Activated CD8-positive, alpha-beta T cell treated with anti-CD3 and anti-CD28 coated beads for 36 hours (primary cell): ENCODE results near the gene ADCY7. TPM values are rescaled to one million over a fixed set of nuclear protein-coding genes. Genes with fewer than 3 reads are reported as not detected.
A peak's percentile ranks its signal among the peaks of the same experiment; 100 is the strongest.

Experiments used
- ATAC-seq: fragments of 200-7000 bp; cut with Tn5 transposase; one replicate; pipeline ENCODE4 v1.10.0; 2021; ENCODE audit warnings: mild to moderate bottlenecking, moderate library complexity
- CTCF ChIA-PET: fragments of 350-600 bp; sonication (Branson Sonifier 250); formaldehyde crosslinking; loops from one replicate; lab custom pipeline; 2021; ENCODE audit warnings: antibody characterized with exemption; lab: Charles Lee
- POLR2A ChIA-PET: fragments of 350-600 bp; sonication (Branson Sonifier 250); formaldehyde crosslinking; loops from one replicate; lab custom pipeline; 2021; ENCODE audit warnings: antibody characterized with exemption; lab: Charles Lee
- DNase-seq: peaks from one replicate; pipeline ENCODE4 v3.0.0-alpha.2; 2020
- H3K27ac Mint-ChIP-seq: one replicate; pipeline ENCODE4 v1.8.0; 2021; ENCODE audit warnings: mild to moderate bottlenecking, mixed read lengths
- H3K27me3 Mint-ChIP-seq: one replicate; pipeline ENCODE4 v1.8.0; 2021; ENCODE audit warnings: mixed read lengths
- H3K36me3 Mint-ChIP-seq: one replicate; pipeline ENCODE4 v1.8.0; 2021; ENCODE audit warnings: low read depth, mixed read lengths
- H3K4me1 Mint-ChIP-seq: one replicate; pipeline ENCODE4 v1.8.0; 2021; ENCODE audit warnings: low read depth, mixed read lengths
- H3K4me3 Mint-ChIP-seq: one replicate; pipeline ENCODE4 v1.8.0; 2021; ENCODE audit warnings: mild to moderate bottlenecking, moderate library complexity, mixed read lengths
- H3K9me3 Mint-ChIP-seq: one replicate; pipeline ENCODE4 v1.8.0; 2021; ENCODE audit warnings: mixed read lengths
- intact Hi-C: fragments of 100-400 bp; cut with micrococcal nuclease; formaldehyde crosslinking; loops from one replicate; pipeline ENCODE4 v1.10.0; 2022
- total RNA-seq, 2 experiments: library from RNA; stranded (reverse); gene quantifications; one replicate each; pipeline ENCODE4 v1.2.3, GENCODE V29; 2021
- TF ChIP-seq, protein P1 (sequence below): fragments of 200-600 bp; IDR thresholded peaks from one replicate; pipeline ENCODE4 v1.8.0; 2022; ENCODE audit warnings: antibody characterized with exemption, mild to moderate bottlenecking

ADCY7 gene
- total RNA-seq, 2 experiments from 2014 or later, result 89.9 to 92.1 TPM

GRCh38 chr16:50306287-50306686 is 39.9 kb downstream of the ADCY7 start:
- TF ChIP-seq, protein P1, sequence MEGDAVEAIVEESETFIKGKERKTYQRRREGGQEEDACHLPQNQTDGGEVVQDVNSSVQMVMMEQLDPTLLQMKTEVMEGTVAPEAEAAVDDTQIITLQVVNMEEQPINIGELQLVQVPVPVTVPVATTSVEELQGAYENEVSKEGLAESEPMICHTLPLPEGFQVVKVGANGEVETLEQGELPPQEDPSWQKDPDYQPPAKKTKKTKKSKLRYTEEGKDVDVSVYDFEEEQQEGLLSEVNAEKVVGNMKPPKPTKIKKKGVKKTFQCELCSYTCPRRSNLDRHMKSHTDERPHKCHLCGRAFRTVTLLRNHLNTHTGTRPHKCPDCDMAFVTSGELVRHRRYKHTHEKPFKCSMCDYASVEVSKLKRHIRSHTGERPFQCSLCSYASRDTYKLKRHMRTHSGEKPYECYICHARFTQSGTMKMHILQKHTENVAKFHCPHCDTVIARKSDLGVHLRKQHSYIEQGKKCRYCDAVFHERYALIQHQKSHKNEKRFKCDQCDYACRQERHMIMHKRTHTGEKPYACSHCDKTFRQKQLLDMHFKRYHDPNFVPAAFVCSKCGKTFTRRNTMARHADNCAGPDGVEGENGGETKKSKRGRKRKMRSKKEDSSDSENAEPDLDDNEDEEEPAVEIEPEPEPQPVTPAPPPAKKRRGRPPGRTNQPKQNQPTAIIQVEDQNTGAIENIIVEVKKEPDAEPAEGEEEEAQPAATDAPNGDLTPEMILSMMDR, result no peak

DNA sequence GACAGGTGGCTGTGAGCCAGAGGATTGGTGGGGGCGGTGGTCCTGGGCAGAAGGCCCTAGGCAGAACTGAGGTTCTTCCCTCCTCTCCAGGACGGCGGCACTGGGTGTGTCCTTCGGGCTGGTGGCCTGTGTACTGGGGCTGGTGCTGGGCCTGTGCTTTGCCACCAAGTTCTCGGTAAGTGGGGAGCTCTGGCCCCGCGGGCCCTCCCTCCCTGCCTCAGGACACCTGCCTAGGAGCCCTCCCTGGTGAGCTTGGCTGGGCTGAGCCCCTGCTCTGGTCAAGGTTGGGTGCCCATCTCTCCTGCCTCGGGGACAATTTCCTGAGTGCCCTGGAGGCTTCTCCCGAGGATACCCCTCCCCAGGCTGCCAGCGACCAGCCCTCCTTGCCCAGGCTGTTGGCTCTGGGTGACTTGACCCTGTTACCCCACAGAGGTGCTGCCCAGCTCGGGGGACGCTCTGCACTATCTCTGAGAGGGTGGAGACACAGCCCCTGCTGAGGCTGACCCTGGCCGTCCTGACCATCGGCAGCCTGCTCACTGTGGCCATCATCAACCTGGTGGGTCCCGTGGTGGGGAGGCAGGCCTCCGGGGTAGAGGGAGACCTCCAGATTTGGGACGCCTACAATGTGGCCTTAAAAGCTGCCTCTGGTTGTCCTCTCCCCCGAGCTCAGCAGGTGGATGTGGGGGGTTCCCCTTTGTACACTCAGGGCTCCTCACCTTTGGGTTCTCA is 42.0 kb downstream of the ADCY7 start:
- ChIA-PET POLR2A (interaction anchor here (0.9 kb wide), 1 partner anchor 26 kb away, joined by 3 read pairs; no protein-coding TSS in a partner anchor), CTCF (no interaction called here)
- Mint-ChIP-seq H3K27me3 (no peaks in the 10 kb centered on the region), H3K27ac (peak overlapping the region; percentile 55), H3K36me3 (peaks cover 18% of the 10 kb centered on the region), H3K4me3 (no peak overlapping the region), H3K4me1 (peaks cover 9% of the 10 kb centered on the region), H3K9me3 (no peaks in the 10 kb centered on the region)
- DNase-seq, result no peak
- ATAC-seq, result no peak
- intact Hi-C loops, result no loop called here
- TF ChIP-seq, protein P1, result no peak

More at GRCh38 chr16:50306287-50306686, 39.9 kb downstream of the ADCY7 start:
- CTCF ChIA-PET, result no interaction called here
- DNase-seq, result no peak
- Mint-ChIP-seq H3K4me1 (peaks cover 2% of the 10 kb centered on the region), H3K4me3 (no peak overlapping the region), H3K27ac (no peak overlapping the region), H3K27me3 (no peaks in the 10 kb centered on the region), H3K36me3 (peaks cover 4% of the 10 kb centered on the region), H3K9me3 (no peaks in the 10 kb centered on the region)
- POLR2A ChIA-PET, result interaction anchor here (0.8 to 1.6 kb wide), 4 partner anchors 8 to 32 kb away, joined by 3 to 6 read pairs (median 4); no protein-coding TSS in a partner anchor
- intact Hi-C loops, result no loop called here
- ATAC-seq, result no peak

DNA sequence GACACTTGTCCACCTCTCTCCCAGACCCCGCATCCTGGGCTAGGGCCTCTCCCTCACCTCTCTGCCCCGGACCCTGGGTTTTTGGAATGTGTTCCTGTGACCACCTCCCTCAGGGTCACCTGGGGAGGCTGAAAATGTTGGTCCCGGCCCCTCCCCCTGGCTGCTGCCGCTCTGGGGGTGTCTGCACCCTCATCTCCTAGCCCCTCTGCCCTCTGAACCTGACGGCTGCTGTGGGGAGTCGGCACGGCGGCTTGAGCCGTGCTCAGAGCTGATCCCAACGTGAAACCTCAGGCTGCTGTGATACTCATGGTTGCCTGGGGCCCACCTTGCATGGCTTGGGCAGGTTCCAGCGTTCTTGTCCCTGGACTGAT is 42.8 kb downstream of the ADCY7 start:
- H3K4me1 Mint-ChIP-seq, result peaks cover 16% of the 10 kb centered on the region
- peaks cover 25% of the 10 kb centered on the region for H3K36me3 Mint-ChIP-seq

DNA sequence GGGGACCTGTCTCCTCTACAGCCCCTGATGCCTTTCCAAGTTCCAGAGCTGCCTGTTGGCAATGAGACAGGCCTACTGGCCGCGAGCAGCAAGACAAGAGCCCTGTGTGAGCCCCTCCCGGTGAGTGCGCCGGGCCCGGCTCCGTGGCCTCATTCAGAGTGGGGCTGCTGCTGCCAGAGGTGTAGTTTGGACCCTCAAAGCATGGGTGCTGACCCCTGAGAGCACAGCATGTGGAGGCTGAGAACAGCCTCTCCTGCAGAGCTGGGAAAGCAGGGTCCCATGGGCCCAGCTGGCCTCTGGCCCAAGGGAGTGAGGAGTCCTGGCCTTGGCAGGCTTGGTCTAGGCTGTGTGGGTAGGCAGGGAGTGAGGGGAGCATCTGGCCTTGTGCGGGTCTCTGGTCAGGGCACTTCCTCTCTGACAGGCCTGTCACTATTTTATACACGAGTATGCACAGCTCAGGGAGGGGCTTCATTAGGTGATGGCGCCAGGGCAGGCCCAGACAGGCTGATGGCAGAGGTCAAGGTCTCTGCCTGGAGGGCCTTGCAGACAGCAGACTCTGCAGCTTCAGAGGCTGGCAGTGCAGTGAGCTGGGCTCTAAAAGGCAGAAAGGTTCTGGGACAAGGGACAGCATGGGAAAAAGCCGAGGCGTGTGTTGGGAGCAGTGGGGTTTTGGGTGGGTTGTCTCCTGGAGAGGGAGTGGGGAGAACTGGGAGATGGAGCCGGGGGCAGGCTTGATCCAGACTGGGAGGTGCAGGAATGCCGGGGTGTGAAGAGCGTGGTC is 43.4 kb downstream of the ADCY7 start:
- CTCF ChIA-PET, result interaction anchor here (1.1 to 1.9 kb wide), 2 partner anchors 16 to 45 kb away, joined by 5 to 8 read pairs; no protein-coding TSS in a partner anchor
- Mint-ChIP-seq H3K4me1 (peaks cover 16% of the 10 kb centered on the region), H3K4me3 (no peak overlapping the region), H3K27ac (peak overlapping the region; percentile 64), H3K36me3 (peaks cover 28% of the 10 kb centered on the region), H3K27me3 (no peaks in the 10 kb centered on the region), H3K9me3 (no peaks in the 10 kb centered on the region)
- POLR2A ChIA-PET, result interaction anchor here (0.9 to 2.2 kb wide), 2 partner anchors 12 to 17 kb away, joined by 3 to 6 read pairs; no protein-coding TSS in a partner anchor
- ATAC-seq, result no peak
- DNase-seq, result no peak
- intact Hi-C loops, result loop anchor here (5.0 kb wide), 1 partner anchor 32 kb away; no protein-coding TSS in a partner anchor
- TF ChIP-seq, protein P1, result no peak

More for the DNA sequence above, 42.8 kb downstream of the ADCY7 start:
- Mint-ChIP-seq H3K4me3 (no peak overlapping the region), H3K27ac (no peak overlapping the region), H3K27me3 (no peaks in the 10 kb centered on the region), H3K9me3 (no peaks in the 10 kb centered on the region)
- ChIA-PET POLR2A (interaction anchor here (0.9 kb wide), 1 partner anchor 26 kb away, joined by 3 read pairs; no protein-coding TSS in a partner anchor), CTCF (interaction anchor here (1.1 to 1.9 kb wide), 2 partner anchors 17 to 46 kb away, joined by 5 to 8 read pairs; no protein-coding TSS in a partner anchor)
- no peak for ATAC-seq
- intact Hi-C loops, result no loop called here
- TF ChIP-seq, protein P1, result no peak
- DNase-seq, result no peak
